SK-N-SH treated with all-trans-retinoic acid at 6 μM for 48 hours (cell line): Measurements from ENCODE around the gene OLFM1.

Source experiments
- POU6F1 ChIP-seq: fragments of 250-450 bp; sonication (Bioruptor Pico); IDR thresholded peaks from 2 replicates; pipeline ENCODE4 v1.8.0; 2021; ENCODE audit warnings: low read depth, mild to moderate bottlenecking, moderate library complexity, borderline replicate concordance
- PPARA ChIP-seq: fragments of 250-450 bp; sonication (Bioruptor Pico); IDR thresholded peaks from 2 replicates; pipeline ENCODE4 v1.5.0; 2020; ENCODE audit warnings: mild to moderate bottlenecking, borderline replicate concordance
- RARB ChIP-seq: fragments of 250-450 bp; sonication (Bioruptor Pico); IDR thresholded peaks from 2 replicates; pipeline ENCODE4 v1.8.0; 2021; ENCODE audit warnings: mild to moderate bottlenecking, moderate library complexity
- SNAI2 ChIP-seq: fragments of 250-450 bp; sonication (Bioruptor Pico); IDR thresholded peaks from 2 replicates; pipeline ENCODE4 v1.5.0; 2020; ENCODE audit warnings: mild to moderate bottlenecking, moderate library complexity
- ZNF8 ChIP-seq: fragments of 450-650 bp; formaldehyde crosslinking; IDR thresholded peaks from 2 replicates; pipeline ENCODE4 v1.5.0; 2020; ENCODE audit warnings: mild to moderate bottlenecking, moderate library complexity

GRCh38 chr9:135126451-135127187 is 39.2 kb downstream of the OLFM1 start:
- no peak for TF ChIP-seq ZNF8 (CRISPR knock-in tag)
- no peak for TF ChIP-seq SNAI2 (CRISPR knock-in tag)
- TF ChIP-seq POU6F1 (CRISPR knock-in tag): no peak
- TF ChIP-seq RARB (CRISPR knock-in tag): no peak
- no peak for TF ChIP-seq PPARA
